H9 (cell line): Measurements from ENCODE around the gene SETDB1. TPM values are rescaled to one million over a fixed set of nuclear protein-coding genes. Genes with fewer than 3 reads are reported as not detected.

ENCODE experiments used
- DNase-seq: peaks from one replicate; pipeline ENCODE4 v3.0.0-alpha.2; 2017
- H2AFZ ChIP-seq: one replicate; pipeline ENCODE4 v1.6.1; 2013; ENCODE audit warnings: mild to moderate bottlenecking, low read length, control low read depth, moderate library complexity
- H2AK5ac ChIP-seq: 2 replicates; pipeline ENCODE4 v1.6.1; 2013; ENCODE audit warnings: low read length, control low read depth, mixed read lengths; ENCODE audit not compliant: insufficient read length
- H2BK120ac ChIP-seq: one replicate; pipeline ENCODE4 v1.6.1; 2013; ENCODE audit warnings: low read depth, mild to moderate bottlenecking, low read length, control low read depth, inconsistent platforms; ENCODE audit not compliant: poor library complexity, severe bottlenecking
- H2BK12ac ChIP-seq: 2 replicates; pipeline ENCODE4 v1.6.1; 2013; ENCODE audit warnings: low read length, control low read depth, mixed read lengths, low read depth; ENCODE audit not compliant: insufficient read length
- H2BK15ac ChIP-seq: 2 replicates; pipeline ENCODE4 v1.6.1; 2013; ENCODE audit warnings: low read depth, low read length, control low read depth
- H2BK20ac ChIP-seq: one replicate; pipeline ENCODE4 v1.6.1; 2013; ENCODE audit warnings: low read depth, mild to moderate bottlenecking, low read length, control low read depth, inconsistent platforms; ENCODE audit not compliant: poor library complexity, severe bottlenecking
- H2BK5ac ChIP-seq: 2 replicates; pipeline ENCODE4 v1.6.1; 2013; ENCODE audit warnings: low read length, control low read depth, mixed read lengths; ENCODE audit not compliant: insufficient read length
- H3K14ac ChIP-seq: 2 replicates; pipeline ENCODE4 v1.6.1; 2013; ENCODE audit warnings: low read length, control low read depth; ENCODE audit not compliant: insufficient read depth
- H3K18ac ChIP-seq: 2 replicates; pipeline ENCODE4 v1.6.1; 2013; ENCODE audit warnings: low read depth, mild to moderate bottlenecking, mixed read lengths, low read length, control low read depth; ENCODE audit not compliant: insufficient read length
- H3K23ac ChIP-seq: 2 replicates; pipeline ENCODE4 v1.6.1; 2013; ENCODE audit warnings: low read length, control low read depth, mixed read lengths, low read depth; ENCODE audit not compliant: insufficient read length
- H3K23me2 ChIP-seq: 2 replicates; pipeline ENCODE4 v1.6.1; 2013; ENCODE audit warnings: low read depth, mild to moderate bottlenecking, mixed read lengths, low read length, control low read depth; ENCODE audit not compliant: insufficient read length, poor library complexity, severe bottlenecking
- H3K27ac ChIP-seq: 2 replicates; pipeline ENCODE4 v1.5.1; 2013; ENCODE audit warnings: low read length, control low read depth, mixed read lengths, low read depth; ENCODE audit not compliant: insufficient read length
- H3K27me3 ChIP-seq: 2 replicates; pipeline ENCODE4 v1.6.1; 2013; ENCODE audit warnings: low read length, control low read depth, inconsistent platforms; ENCODE audit not compliant: insufficient read depth
- H3K4ac ChIP-seq: 2 replicates; pipeline ENCODE4 v1.6.1; 2013; ENCODE audit warnings: low read depth, mild to moderate bottlenecking, control low read depth, inconsistent platforms, low read length, moderate library complexity
- H3K4me1 ChIP-seq: 2 replicates; pipeline ENCODE4 v1.6.1; 2013; ENCODE audit warnings: low read length, control low read depth, inconsistent platforms; ENCODE audit not compliant: insufficient read depth
- H3K4me2 ChIP-seq: 2 replicates; pipeline ENCODE4 v1.6.1; 2013; ENCODE audit warnings: low read length, control low read depth, mixed read lengths; ENCODE audit not compliant: insufficient read length, insufficient read depth
- H3K56ac ChIP-seq: 2 replicates; pipeline ENCODE4 v1.6.1; 2013; ENCODE audit warnings: low read depth, mild to moderate bottlenecking, mixed read lengths, low read length, control low read depth; ENCODE audit not compliant: insufficient read length
- H3K79me1 ChIP-seq: 2 replicates; pipeline ENCODE4 v1.6.1; 2013; ENCODE audit warnings: low read depth, mild to moderate bottlenecking, moderate library complexity, low read length, control low read depth, inconsistent platforms; ENCODE audit not compliant: insufficient read depth, poor library complexity, severe bottlenecking
- H3K79me2 ChIP-seq: 2 replicates; pipeline ENCODE4 v1.6.1; 2013; ENCODE audit warnings: low read length, control low read depth, inconsistent platforms; ENCODE audit not compliant: insufficient read depth
- H3K9ac ChIP-seq: 2 replicates; pipeline ENCODE4 v1.6.1; 2013; ENCODE audit warnings: low read length, control low read depth, mixed read lengths; ENCODE audit not compliant: insufficient read length; ENCODE audit errors: extremely low read depth
- H3K9me3 ChIP-seq: one replicate; pipeline ENCODE4 v1.6.1; 2013; ENCODE audit warnings: low read depth, low read length, inconsistent platforms; ENCODE audit not compliant: control insufficient read depth
- H3T11ph ChIP-seq: one replicate; pipeline ENCODE4 v1.6.1; 2013; ENCODE audit warnings: mild to moderate bottlenecking, low read length, control low read depth, inconsistent platforms
- H4K20me1 ChIP-seq: one replicate; pipeline ENCODE4 v1.6.1; 2013; ENCODE audit not compliant: control insufficient read depth, insufficient read length, insufficient read depth
- H4K5ac ChIP-seq: 2 replicates; pipeline ENCODE4 v1.6.1; 2013; ENCODE audit warnings: low read depth, mild to moderate bottlenecking, mixed read lengths, low read length, control low read depth; ENCODE audit not compliant: insufficient read length
- H4K8ac ChIP-seq: replicated peaks from 2 replicates; pipeline ENCODE4 v1.6.1; 2013; ENCODE audit warnings: low read length, control low read depth, mixed read lengths, low read depth; ENCODE audit not compliant: insufficient read length
- H4K91ac ChIP-seq: 2 replicates; pipeline ENCODE4 v1.6.1; 2013; ENCODE audit warnings: low read depth, mild to moderate bottlenecking, moderate library complexity, mixed read lengths, low read length, control low read depth; ENCODE audit not compliant: insufficient read length
- H3K27ac Mint-ChIP-seq, 3 experiments: 2 replicates in 2 of 3; 3 replicates in 1 of 3; pipeline ENCODE4 v1.8.0; 2020 to 2021; ENCODE audit warnings: mixed read lengths in 3 of 3, mild to moderate bottlenecking in 1 of 3, moderate library complexity in 1 of 3
- H3K27me3 Mint-ChIP-seq: 2 replicates; pipeline ENCODE4 v1.8.0; 2021; ENCODE audit warnings: low read depth, mild to moderate bottlenecking, moderate library complexity, mixed read lengths
- H3K36me3 Mint-ChIP-seq, 3 experiments: 2 replicates in 2 of 3; 3 replicates in 1 of 3; pipeline ENCODE4 v1.8.0; 2020 to 2021; ENCODE audit warnings: low read depth in 3 of 3, mixed read lengths in 3 of 3; ENCODE audit not compliant: insufficient read depth in 1 of 3
- H3K4me1 Mint-ChIP-seq, 2 experiments: 2 replicates each; pipeline ENCODE4 v1.8.0; 2020; ENCODE audit warnings: mixed read lengths in 2 of 2
- H3K4me3 Mint-ChIP-seq, 2 experiments: 2 replicates in 1 of 2; 3 replicates in 1 of 2; pipeline ENCODE4 v1.8.0; 2020 to 2021; ENCODE audit warnings: mild to moderate bottlenecking in 2 of 2, mixed read lengths in 2 of 2, moderate library complexity in 1 of 2
- H3K9me3 Mint-ChIP-seq, 2 experiments: 2 replicates in 1 of 2; 3 replicates in 1 of 2; pipeline ENCODE4 v1.8.0; 2020; ENCODE audit warnings: mild to moderate bottlenecking in 2 of 2, mixed read lengths in 2 of 2, moderate library complexity in 1 of 2
- WGBS: extraction: QIAGEN DNeasy Blood & Tissue Kit; methylation state at CpG from one replicate; pipeline ENCODE4 v1.1.7; 2013; ENCODE audit warnings: missing lambda C conversion rate, low lambda C conversion rate, mixed read lengths; ENCODE audit not compliant: insufficient read length; ENCODE audit errors: extremely low coverage; 5-methylcytosine and 5-hydroxymethylcytosine counted together
- total RNA-seq: library from RNA; stranded (reverse); gene quantifications from 2 replicates; pipeline ENCODE4 v1.2.1, GENCODE V29; 2021
- TF ChIP-seq, protein P1 (sequence below): fragments of 200-600 bp; sonication (generic); conservative IDR thresholded peaks from 3 replicates; pipeline ENCODE4 v1.8.0; 2021; ENCODE audit warnings: antibody characterized with exemption, mild to moderate bottlenecking

SETDB1 gene
- total RNA-seq, 1 experiment from 2014 or later, result 62.1 TPM

GRCh38 chr1:151012684-151013471 is 86.7 kb downstream of the SETDB1 start:
- peaks cover 9 to 12% of the 10 kb centered on the region in 2 experiments for H3K4me1 Mint-ChIP-seq
- no CpG with 5 or more reads among the region's 14 CpGs for WGBS

More at GRCh38 chr1:151012684-151013471, 86.7 kb downstream of the SETDB1 start:
- H3K27ac Mint-ChIP-seq, result no peak overlapping the region
- TF ChIP-seq, protein P1, sequence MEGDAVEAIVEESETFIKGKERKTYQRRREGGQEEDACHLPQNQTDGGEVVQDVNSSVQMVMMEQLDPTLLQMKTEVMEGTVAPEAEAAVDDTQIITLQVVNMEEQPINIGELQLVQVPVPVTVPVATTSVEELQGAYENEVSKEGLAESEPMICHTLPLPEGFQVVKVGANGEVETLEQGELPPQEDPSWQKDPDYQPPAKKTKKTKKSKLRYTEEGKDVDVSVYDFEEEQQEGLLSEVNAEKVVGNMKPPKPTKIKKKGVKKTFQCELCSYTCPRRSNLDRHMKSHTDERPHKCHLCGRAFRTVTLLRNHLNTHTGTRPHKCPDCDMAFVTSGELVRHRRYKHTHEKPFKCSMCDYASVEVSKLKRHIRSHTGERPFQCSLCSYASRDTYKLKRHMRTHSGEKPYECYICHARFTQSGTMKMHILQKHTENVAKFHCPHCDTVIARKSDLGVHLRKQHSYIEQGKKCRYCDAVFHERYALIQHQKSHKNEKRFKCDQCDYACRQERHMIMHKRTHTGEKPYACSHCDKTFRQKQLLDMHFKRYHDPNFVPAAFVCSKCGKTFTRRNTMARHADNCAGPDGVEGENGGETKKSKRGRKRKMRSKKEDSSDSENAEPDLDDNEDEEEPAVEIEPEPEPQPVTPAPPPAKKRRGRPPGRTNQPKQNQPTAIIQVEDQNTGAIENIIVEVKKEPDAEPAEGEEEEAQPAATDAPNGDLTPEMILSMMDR, result no peak
- no peak overlapping the region for H2BK120ac ChIP-seq
- H4K20me1 ChIP-seq, result no peaks in the 10 kb centered on the region
- no peak for DNase-seq
- no peaks in the 10 kb centered on the region for H3K27me3 Mint-ChIP-seq
- no peak overlapping the region for H3K18ac ChIP-seq
- no peaks in the 10 kb centered on the region for H3K9me3 ChIP-seq
- no peak overlapping the region for H2BK20ac ChIP-seq
- no peak overlapping the region for H2AK5ac ChIP-seq
- no peaks in the 10 kb centered on the region; the same call in 1 of the 2 replicates for H3K79me2 ChIP-seq
- no peak overlapping the region for H3K4me3 Mint-ChIP-seq
- no peak overlapping the region for H3K9ac ChIP-seq
- H3K23me2 ChIP-seq, result peaks cover 9% of the 10 kb centered on the region
- H4K5ac ChIP-seq, result no peak overlapping the region
- H3K4me1 ChIP-seq, result peaks cover 1% of the 10 kb centered on the region; the same call in 1 of the 2 replicates
- no peaks in the 10 kb centered on the region for H3K79me1 ChIP-seq
- no peak overlapping the region for H3K56ac ChIP-seq
- no peak overlapping the region for H3K14ac ChIP-seq
- no peak overlapping the region for H3K27ac ChIP-seq
- no peak overlapping the region for H3T11ph ChIP-seq
- no peak overlapping the region for H3K23ac ChIP-seq
- H4K91ac ChIP-seq, result no peak overlapping the region
- H2BK15ac ChIP-seq, result no peak overlapping the region
- no peaks in the 10 kb centered on the region; a peak in 2 of 5 replicates for H3K9me3 Mint-ChIP-seq
- no peak overlapping the region for H4K8ac ChIP-seq
- H2BK12ac ChIP-seq, result no peak overlapping the region
- H3K27me3 ChIP-seq, result no peaks in the 10 kb centered on the region
- H2BK5ac ChIP-seq, result no peak overlapping the region
- peaks cover 0 to 2% (median 0%) of the 10 kb centered on the region in 3 experiments; a peak in 1 of 7 replicates for H3K36me3 Mint-ChIP-seq
- no peak overlapping the region for H3K4ac ChIP-seq
- no peak overlapping the region for H3K4me2 ChIP-seq
- H2AFZ ChIP-seq, result no peak overlapping the region
